NCI-H82 (cell line): ENCODE data around the gene SNUPN.
A peak's percentile ranks its signal among the peaks of the same experiment; 100 is the strongest.
"Not testable (repeated sequence)": the region's sequence is repeated elsewhere in the genome, so short reads cannot be mapped to it uniquely, and the experiment has no call there.

ENCODE experiments used
- DNase-seq: peaks from one replicate; lab custom pipeline; 2025; lab: John Stamatoyannopoulos, UW

SNUPN gene

GRCh38 chr15:75583701-75584100 is 41.8 kb downstream of the SNUPN start:
- no peak for DNase-seq

GRCh38 chr15:75582943-75583342 is 42.6 kb downstream of the SNUPN start:
- not testable (repeated sequence) for DNase-seq

- peak; percentile 87 for DNase-seq
Measured at GRCh38 chr15:75578948-75579920, 46.3 kb downstream of the SNUPN start, which contains the start of gene PTPN9. PTPN9 (minus strand) TSS chr15:75579315; CDS start chr15:75578776, 539 bp downstream.

GRCh38 chr15:75578173-75578947 is 47.2 kb downstream of the SNUPN start:
- DNase-seq, result peak; percentile 48

GRCh38 chr15:75577401-75578172 is 47.9 kb downstream of the SNUPN start:
- no peak for DNase-seq

GRCh38 chr15:75573648-75574384 is 51.7 kb downstream of the SNUPN start:
- no peak for DNase-seq

- no peak for DNase-seq
Measured at GRCh38 chr15:75570126-75570845, 55.2 kb downstream of the SNUPN start.

GRCh38 chr15:75565062-75565970 is 60.2 kb downstream of the SNUPN start:
- no peak for DNase-seq

- DNase-seq, result no peak
Measured at GRCh38 chr15:75561888-75562287, 63.6 kb downstream of the SNUPN start.

GRCh38 chr15:75559360-75559759 is 66.2 kb downstream of the SNUPN start:
- DNase-seq, result peak; percentile 59

GRCh38 chr15:75558955-75559354 is 66.6 kb downstream of the SNUPN start:
- DNase-seq, result not testable (repeated sequence)

GRCh38 chr15:75554717-75555116 is 70.8 kb downstream of the SNUPN start:
- peak; percentile 23 for DNase-seq

- peak; percentile 29 for DNase-seq
Measured at GRCh38 chr15:75553659-75554058, 71.9 kb downstream of the SNUPN start.

GRCh38 chr15:75551091-75551490 is 74.4 kb downstream of the SNUPN start:
- no peak for DNase-seq
